ENCODE measurements around the gene SZT2. TPM values are rescaled to one million over a fixed set of nuclear protein-coding genes. Genes with fewer than 3 reads are reported as not detected.

SZT2 gene
- total and polyA plus RNA-seq, 2 of the 13 experiments (the other 11 are each of a cell fraction or from before 2014, with no cell fraction given): 8.0 to 8.8 TPM

GRCh38 chr1:43348343-43348808 is 41.3 kb upstream of the SZT2 start (continued):
- TF ChIP-seq ZBTB2 (CRISPR knock-in tag; IDR thresholded peaks at IDR 0.05; ENCODE audit: low read depth) (no peak), PHB2 (IDR thresholded peaks at IDR 0.05; ENCODE audit: partially characterized antibody) (no peak), POGK (CRISPR knock-in tag; conservative IDR thresholded peaks at IDR 0.05) (no peak), ZNF138 (CRISPR knock-in tag; IDR thresholded peaks at IDR 0.05; ENCODE audit: low read depth) (no peak), ZNF749 (CRISPR knock-in tag; IDR thresholded peaks at IDR 0.05; ENCODE audit: borderline replicate concordance) (no peak), ZBTB34 (CRISPR knock-in tag; IDR thresholded peaks at IDR 0.05) (0 out of 2 replicates have a peak, but pooled peaks have one; percentile 16), ZNF576 (CRISPR knock-in tag; IDR thresholded peaks at IDR 0.05) (no peak), TBX3 (IDR thresholded peaks at IDR 0.05; ENCODE audit: borderline replicate concordance) (no peak), NFIC (IDR thresholded peaks at IDR 0.05; ENCODE audit: low read length) (no peak), ZNF652 (CRISPR knock-in tag; IDR thresholded peaks at IDR 0.05; ENCODE audit: borderline replicate concordance, low read depth) (no peak), SRSF9 (IDR thresholded peaks at IDR 0.05; ENCODE audit: borderline replicate concordance, insufficient read depth, low read depth, low read length, poor library complexity, severe bottlenecking) (no peak), ZNF510 (CRISPR knock-in tag; IDR thresholded peaks at IDR 0.05; ENCODE audit: low read depth) (no peak), HOXD1 (CRISPR knock-in tag; IDR thresholded peaks at IDR 0.05) (no peak), SOX13 (IDR thresholded peaks at IDR 0.05) (no peak), SOX13 (CRISPR knock-in tag; conservative IDR thresholded peaks at IDR 0.05 in 1 of 2, IDR thresholded peaks at IDR 0.05 in 1 of 2) (no peak), ZNF513 (CRISPR knock-in tag; conservative IDR thresholded peaks at IDR 0.05) (no peak), POLR2AphosphoS5 (IDR thresholded peaks at IDR 0.05; ENCODE audit: low read depth, low read length) (no peak), HMG20A (CRISPR knock-in tag; IDR thresholded peaks at IDR 0.05; ENCODE audit: borderline replicate concordance) (no peak), GABPA (IDR thresholded peaks at IDR 0.05; ENCODE audit: low read depth, low read length) (no peak), GABPA (CRISPR knock-in tag; IDR thresholded peaks at IDR 0.05; ENCODE audit: low read depth) (no peak), ZNF614 (CRISPR knock-in tag; IDR thresholded peaks at IDR 0.05; ENCODE audit: borderline replicate concordance) (no peak), NFIB (CRISPR knock-in tag; IDR thresholded peaks at IDR 0.05; ENCODE audit: borderline replicate concordance) (no peak), SMC3 (IDR thresholded peaks at IDR 0.05; ENCODE audit: low read length) (no peak), SMAD9 (CRISPR knock-in tag; IDR thresholded peaks at IDR 0.05) (no peak), ZNF784 (CRISPR knock-in tag; IDR thresholded peaks at IDR 0.05; ENCODE audit: borderline replicate concordance) (no peak)
